IMR-90 (cell line): Measurements from ENCODE around the gene SPAG16. TPM values are rescaled to one million over a fixed set of nuclear protein-coding genes. Genes with fewer than 3 reads are reported as not detected.

ENCODE experiments used
- ATAC-seq: fragments of 200-7000 bp; cut with Tn5 transposase; 2 replicates; pipeline ENCODE4 v1.9.1; 2020; ENCODE audit warnings: low read depth, mild to moderate bottlenecking, moderate library complexity
- BruUV-seq: library from RNA; stranded (reverse); fragments of 400-500 nt; replicated peaks from 2 replicates; lab custom pipeline; 2021; lab: Mats Ljungman, UMichigan
- CTCF ChIA-PET: fragments of 300-600 bp; formaldehyde crosslinking; extraction: SDS; loops from one replicate; lab custom pipeline; 2021; ENCODE audit warnings: antibody characterized with exemption; lab: Yijun Ruan, JAX
- POLR2A ChIA-PET: fragments of 300-600 bp; sonication (Branson Sonifier 250); formaldehyde crosslinking; loops from one replicate; lab custom pipeline; 2022; ENCODE audit warnings: antibody characterized with exemption; ENCODE audit not compliant: unreplicated experiment; lab: Charles Lee
- DNase-seq: peaks from one replicate; pipeline ENCODE4 v3.0.0; 2013
- H2AFZ ChIP-seq: replicated peaks from 2 replicates; pipeline ENCODE3; 2013; ENCODE audit warnings: low read length, mild to moderate bottlenecking; ENCODE audit not compliant: poor library complexity
- H2AK5ac ChIP-seq: 2 replicates; pipeline ENCODE4 v1.6.1; 2013; ENCODE audit warnings: low read depth, low read length, inconsistent platforms
- H2AK9ac ChIP-seq: replicated peaks from 2 replicates; pipeline ENCODE3; 2013; ENCODE audit warnings: mild to moderate bottlenecking, low read depth, low read length, moderate library complexity; ENCODE audit not compliant: poor library complexity
- H2BK120ac ChIP-seq: 2 replicates; pipeline ENCODE4 v1.6.1; 2013; ENCODE audit warnings: low read depth, low read length, inconsistent platforms
- H2BK15ac ChIP-seq: 3 replicates; pipeline ENCODE4 v1.6.1; 2013; ENCODE audit warnings: low read depth, low read length, inconsistent platforms
- H2BK20ac ChIP-seq: 2 replicates; pipeline ENCODE4 v1.6.1; 2013; ENCODE audit warnings: low read depth, mild to moderate bottlenecking, inconsistent platforms, low read length, moderate library complexity
- H2BK5ac ChIP-seq: 2 replicates; pipeline ENCODE4 v1.6.1; 2013; ENCODE audit warnings: mild to moderate bottlenecking, low read depth, low read length, inconsistent platforms; ENCODE audit not compliant: poor library complexity, severe bottlenecking
- H3K14ac ChIP-seq: replicated peaks from 2 replicates; pipeline ENCODE4 v1.6.1; 2013; ENCODE audit warnings: low read depth, low read length, inconsistent platforms
- H3K18ac ChIP-seq: 2 replicates; pipeline ENCODE4 v1.6.1; 2013; ENCODE audit warnings: low read depth, low read length, control low read depth
- H3K23ac ChIP-seq: 2 replicates; pipeline ENCODE4 v1.6.1; 2013; ENCODE audit warnings: low read depth, low read length, inconsistent platforms
- H3K27ac ChIP-seq: 2 replicates; pipeline ENCODE4 v1.5.1; 2013; ENCODE audit warnings: mild to moderate bottlenecking, control low read depth, low read length; ENCODE audit not compliant: insufficient read depth
- H3K27me3 ChIP-seq: 2 replicates; pipeline ENCODE4 v1.6.1; 2013; ENCODE audit warnings: low read length; ENCODE audit not compliant: control insufficient read depth, insufficient read depth
- H3K36me3 ChIP-seq: 2 replicates; pipeline ENCODE4 v1.6.1; 2013; ENCODE audit warnings: low read length, mixed read lengths; ENCODE audit not compliant: control insufficient read depth, insufficient read depth
- H3K4ac ChIP-seq: 2 replicates; pipeline ENCODE4 v1.6.1; 2013; ENCODE audit warnings: low read depth, low read length, inconsistent platforms
- H3K4me1 ChIP-seq: 2 replicates; pipeline ENCODE4 v1.6.1; 2013; ENCODE audit warnings: low read length, mixed read lengths; ENCODE audit not compliant: control insufficient read depth, insufficient read depth
- H3K4me2 ChIP-seq: 2 replicates; pipeline ENCODE4 v1.6.1; 2013; ENCODE audit warnings: low read depth, mild to moderate bottlenecking, control low read depth, low read length, moderate library complexity
- H3K4me3 ChIP-seq: 2 replicates; pipeline ENCODE4 v1.5.1; 2013; ENCODE audit warnings: low read depth, mild to moderate bottlenecking, control low read depth, low read length, moderate library complexity; ENCODE audit not compliant: insufficient read depth
- H3K56ac ChIP-seq: 2 replicates; pipeline ENCODE4 v1.6.1; 2013; ENCODE audit warnings: low read length, inconsistent platforms; ENCODE audit not compliant: insufficient read depth; ENCODE audit errors: extremely low read depth
- H3K79me1 ChIP-seq, 2 experiments: 2 replicates each; pipeline ENCODE4 v1.6.1; 2013; ENCODE audit warnings: low read length in 2 of 2, inconsistent platforms in 1 of 2, low read depth in 1 of 2
- H3K9ac ChIP-seq: 2 replicates; pipeline ENCODE4 v1.6.1; 2013; ENCODE audit warnings: low read depth, low read length, control low read depth
- H3K9me1 ChIP-seq: 2 replicates; pipeline ENCODE4 v1.6.1; 2013; ENCODE audit warnings: low read length, inconsistent platforms; ENCODE audit not compliant: insufficient read depth
- H3K9me3 ChIP-seq: 2 replicates; pipeline ENCODE4 v1.6.1; 2013; ENCODE audit warnings: low read length; ENCODE audit not compliant: control insufficient read depth, insufficient read depth
- H4K20me1 ChIP-seq: 2 replicates; pipeline ENCODE4 v1.6.1; 2013; ENCODE audit warnings: low read length, inconsistent platforms; ENCODE audit not compliant: insufficient read depth
- H4K5ac ChIP-seq: 2 replicates; pipeline ENCODE4 v1.6.1; 2013; ENCODE audit warnings: mild to moderate bottlenecking, low read depth, low read length, control low read depth
- H4K8ac ChIP-seq, 2 experiments: 2 replicates each; pipeline ENCODE4 v1.6.1; 2013; ENCODE audit warnings: low read depth in 2 of 2, low read length in 2 of 2, control low read depth in 1 of 2, inconsistent platforms in 1 of 2
- H4K91ac ChIP-seq: 2 replicates; pipeline ENCODE4 v1.6.1; 2013; ENCODE audit warnings: low read depth, low read length, inconsistent platforms; ENCODE audit not compliant: insufficient read depth
- CEBPB ChIP-seq: IDR thresholded peaks from 2 replicates; pipeline ENCODE4 v1.6.1; 2012; ENCODE audit warnings: low read depth, low read length, improper control_type of control experiment
- CHD1 ChIP-seq: IDR thresholded peaks from 2 replicates; pipeline ENCODE4 v1.6.1; 2012; ENCODE audit warnings: low read depth, low read length, improper control_type of control experiment
- FOS ChIP-seq: fragments of 150-350 bp; IDR thresholded peaks from 2 replicates; pipeline ENCODE4 v1.6.1; 2016; ENCODE audit warnings: low read depth, low read length
- MAFK ChIP-seq: IDR thresholded peaks from 2 replicates; pipeline ENCODE4 v1.6.1; 2012; ENCODE audit warnings: low read depth, low read length, improper control_type of control experiment
- MAZ ChIP-seq: IDR thresholded peaks from 2 replicates; pipeline ENCODE4 v1.6.1; 2012; ENCODE audit warnings: low read depth, mild to moderate bottlenecking, low read length, improper control_type of control experiment, moderate library complexity, borderline replicate concordance
- MXI1 ChIP-seq: IDR thresholded peaks from 2 replicates; pipeline ENCODE4 v1.6.1; 2012; ENCODE audit warnings: low read depth, mild to moderate bottlenecking, low read length, moderate library complexity, borderline replicate concordance
- NFE2L2 ChIP-seq: fragments of 150-350 bp; IDR thresholded peaks from 2 replicates; pipeline ENCODE4 v1.6.1; 2016; ENCODE audit warnings: low read depth, mild to moderate bottlenecking, low read length
- POLR2A ChIP-seq: IDR thresholded peaks from 2 replicates; pipeline ENCODE4 v1.6.1; 2012; ENCODE audit warnings: mild to moderate bottlenecking, low read depth, low read length
- RCOR1 ChIP-seq: IDR thresholded peaks from 2 replicates; pipeline ENCODE4 v1.6.1; 2012; ENCODE audit warnings: mild to moderate bottlenecking, low read length, improper control_type of control experiment; ENCODE audit not compliant: insufficient replicate concordance
- RFX5 ChIP-seq: IDR thresholded peaks from 2 replicates; pipeline ENCODE4 v1.8.0; 2012; ENCODE audit warnings: low read depth, mild to moderate bottlenecking, low read length, moderate library complexity
- SMC3 ChIP-seq: fragments of 150-350 bp; IDR thresholded peaks from 2 replicates; pipeline ENCODE4 v1.6.1; 2016; ENCODE audit warnings: low read depth, mild to moderate bottlenecking, antibody characterized with exemption, low read length, moderate library complexity
- USF2 ChIP-seq: fragments of 150-350 bp; IDR thresholded peaks from 2 replicates; pipeline ENCODE4 v1.6.1; 2017; ENCODE audit warnings: mild to moderate bottlenecking, antibody characterized with exemption, low read length, low read depth
- WGBS, 2 experiments: methylation state at CpG; one replicate each; pipeline versions ENCODE4 v1.1.5 to v1.1.7; 2013; ENCODE audit warnings: missing lambda C conversion rate in 2 of 2; ENCODE audit not compliant: insufficient read length in 1 of 2; ENCODE audit errors: extremely low coverage in 2 of 2; 5-methylcytosine and 5-hydroxymethylcytosine counted together
- dilution Hi-C: fragments of 300-500 bp; cut with HindIII; formaldehyde crosslinking; loops from one replicate; pipeline ENCODE4 v1.14.3; 2018; ENCODE audit warnings: low sequenced_read_pairs; ENCODE audit not compliant: unreplicated experiment
- in situ Hi-C: fragments of 300-500 bp; cut with MboI; formaldehyde crosslinking; loops from 3 replicates; pipeline ENCODE4 v1.14.3; 2019; ENCODE audit warnings: low sequenced_read_pairs, inconsistent platforms, mixed read lengths
- intact Hi-C: fragments of 100-400 bp; cut with micrococcal nuclease; formaldehyde crosslinking; loops from 2 replicates; pipeline ENCODE4 v1.10.0; 2022
- polyA plus RNA-seq, 3 experiments: library from polyadenylated mRNA; depleted of rRNA; stranded (reverse); fragments of >200 nt; gene quantifications; 2 replicates each; pipeline ENCODE4 v1.2.3, GENCODE V29; 2012; ENCODE audit warnings: low replicate concordance in 1 of 3
- total RNA-seq: library from RNA; depleted of rRNA; stranded (reverse); fragments of >200 nt; gene quantifications from 2 replicates; pipeline ENCODE4 v1.2.3, GENCODE V29; 2012
- TF ChIP-seq, protein P1 (sequence below): fragments of 150-350 bp; IDR thresholded peaks from 2 replicates; pipeline ENCODE4 v1.6.1; 2016; ENCODE audit warnings: low read depth, mild to moderate bottlenecking, low read length, moderate library complexity, borderline replicate concordance

SPAG16 gene
- total and polyA plus RNA-seq, 2 of the 4 experiments (the other 2 are of a cell fraction) = 7.3 to 13.5 TPM

GRCh38 chr2:213764849-213765248, 480.6 kb downstream of the SPAG16 start:
- no peaks in the 10 kb centered on the region for H3K9me3 ChIP-seq
- no peaks in the 10 kb centered on the region for H3K79me1 ChIP-seq
- no peak for DNase-seq
- no peak overlapping the region for H4K91ac ChIP-seq
- H3K27me3 ChIP-seq = no peaks in the 10 kb centered on the region
- POLR2A ChIA-PET = no interaction called here
- H2BK15ac ChIP-seq = no peak overlapping the region
- dilution Hi-C loops = no loop called here
- no peaks in the 10 kb centered on the region for H3K36me3 ChIP-seq
- no peaks in the 10 kb centered on the region for H3K9me1 ChIP-seq
- H4K5ac ChIP-seq = no peak overlapping the region
- H2AK5ac ChIP-seq = no peak overlapping the region
- H3K27ac ChIP-seq = no peak overlapping the region
- no peak overlapping the region for H4K8ac ChIP-seq
- H3K18ac ChIP-seq = no peak overlapping the region
- H2BK20ac ChIP-seq = no peak overlapping the region
- no peak overlapping the region for H3K9ac ChIP-seq
- no peak overlapping the region for H2AK9ac ChIP-seq
- H3K56ac ChIP-seq = no peak overlapping the region
- H3K14ac ChIP-seq = no peak overlapping the region
- intact Hi-C loops = no loop called here
- H2BK120ac ChIP-seq = no peak overlapping the region
- no peak for ATAC-seq
- H3K4me2 ChIP-seq = no peak overlapping the region
- in situ Hi-C loops = no loop called here
- no peak overlapping the region for H2BK5ac ChIP-seq
- 83% methylated on average over 1 of the region's 10 CpGs; no CpG with 5 or more reads in 1 of the 2 experiments for WGBS, 2 experiments
- H3K4me3 ChIP-seq = no peak overlapping the region
- TF ChIP-seq RFX5 = no peak
- TF ChIP-seq FOS = no peak
- TF ChIP-seq POLR2A = no peak
- TF ChIP-seq, protein P1, sequence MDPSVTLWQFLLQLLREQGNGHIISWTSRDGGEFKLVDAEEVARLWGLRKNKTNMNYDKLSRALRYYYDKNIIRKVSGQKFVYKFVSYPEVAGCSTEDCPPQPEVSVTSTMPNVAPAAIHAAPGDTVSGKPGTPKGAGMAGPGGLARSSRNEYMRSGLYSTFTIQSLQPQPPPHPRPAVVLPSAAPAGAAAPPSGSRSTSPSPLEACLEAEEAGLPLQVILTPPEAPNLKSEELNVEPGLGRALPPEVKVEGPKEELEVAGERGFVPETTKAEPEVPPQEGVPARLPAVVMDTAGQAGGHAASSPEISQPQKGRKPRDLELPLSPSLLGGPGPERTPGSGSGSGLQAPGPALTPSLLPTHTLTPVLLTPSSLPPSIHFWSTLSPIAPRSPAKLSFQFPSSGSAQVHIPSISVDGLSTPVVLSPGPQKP = no peak
- no peak for TF ChIP-seq NFE2L2
- TF ChIP-seq MAZ = no peak
- no peak for TF ChIP-seq CHD1
- no peak for TF ChIP-seq SMC3
- no peak for TF ChIP-seq CEBPB
- TF ChIP-seq USF2 = no peak
- TF ChIP-seq RCOR1 = no peak
- no peak for TF ChIP-seq MAFK
- TF ChIP-seq MXI1 = no peak
- no peaks in the 10 kb centered on the region for H3K4me1 ChIP-seq
- no peaks in the 10 kb centered on the region for H4K20me1 ChIP-seq
- CTCF ChIA-PET = no interaction called here
- no peak overlapping the region for H3K23ac ChIP-seq
- H3K4ac ChIP-seq = no peak overlapping the region
- no TSS peak for BruUV-seq
- H2AFZ ChIP-seq = no peak overlapping the region
